Activated T-cell treated with anti-CD3 and anti-CD28 coated beads, Interleukin-2, amount 50 U/mL, for 24 hours (primary cell): ENCODE measurements around the gene AGAP1.

ENCODE experiments used
- DNase-seq: peaks from one replicate; pipeline ENCODE4 v3.0.0-alpha.2; 2020
- H3K27ac Mint-ChIP-seq: 2 replicates; pipeline ENCODE4 v1.8.0; 2020; ENCODE audit warnings: mild to moderate bottlenecking, mixed read lengths
- H3K27me3 Mint-ChIP-seq: 2 replicates; pipeline ENCODE4 v1.8.0; 2020; ENCODE audit warnings: mixed read lengths
- H3K36me3 Mint-ChIP-seq: 2 replicates; pipeline ENCODE4 v1.8.0; 2020; ENCODE audit warnings: low read depth, mixed read lengths
- H3K4me1 Mint-ChIP-seq: 2 replicates; pipeline ENCODE4 v1.8.0; 2020; ENCODE audit warnings: low read depth, mixed read lengths
- H3K4me3 Mint-ChIP-seq: 2 replicates; pipeline ENCODE4 v1.8.0; 2020; ENCODE audit warnings: mild to moderate bottlenecking, moderate library complexity, mixed read lengths
- H3K9me3 Mint-ChIP-seq: 2 replicates; pipeline ENCODE4 v1.8.0; 2020; ENCODE audit warnings: mixed read lengths

Gene AGAP1

DNA sequence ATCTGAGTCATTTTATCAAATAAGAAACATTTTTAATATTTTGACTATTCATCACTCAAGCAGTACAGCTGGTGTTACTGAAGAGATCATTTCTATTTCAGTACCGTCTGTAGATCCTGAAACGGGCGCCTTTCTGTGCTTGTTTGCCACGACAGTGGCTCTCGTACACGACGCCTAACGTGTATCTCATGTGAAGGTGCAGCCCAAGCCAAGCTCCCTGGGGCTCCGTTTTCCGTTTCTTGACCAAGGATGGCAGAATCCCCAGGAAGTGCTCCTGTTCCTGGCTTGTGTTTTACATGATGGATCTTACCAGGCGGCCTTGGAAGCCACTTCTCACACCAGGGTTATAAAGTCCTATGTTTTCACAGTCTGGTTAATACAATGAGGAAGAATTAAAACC, 353.7 kb downstream of the AGAP1 start:
- no peaks in the 10 kb centered on the region for H3K9me3 Mint-ChIP-seq
- no peaks in the 10 kb centered on the region for H3K36me3 Mint-ChIP-seq
- DNase-seq: no peak
- H3K4me1 Mint-ChIP-seq: no peaks in the 10 kb centered on the region
- H3K27me3 Mint-ChIP-seq: peaks cover 3% of the 10 kb centered on the region
- no peak overlapping the region for H3K27ac Mint-ChIP-seq
- no peak overlapping the region for H3K4me3 Mint-ChIP-seq

DNA sequence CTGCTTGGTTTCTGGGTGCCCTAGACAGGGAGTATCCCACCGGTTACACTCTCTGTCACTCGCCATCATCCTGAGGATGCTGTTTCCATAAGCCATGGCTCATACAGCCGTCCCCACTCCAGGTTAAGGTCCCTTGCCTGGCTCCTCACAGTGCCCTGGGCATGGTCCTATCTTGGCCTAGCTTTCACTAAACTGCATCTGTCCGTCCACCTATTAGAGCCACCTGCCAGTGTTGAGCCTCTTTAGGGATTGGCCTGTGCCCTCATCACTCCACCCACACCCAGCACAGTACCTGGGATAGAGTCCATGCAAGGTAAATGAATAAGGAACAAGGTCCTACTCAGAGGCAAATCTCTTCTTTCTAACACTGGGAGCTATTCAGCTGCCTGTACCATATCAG, 354.2 kb downstream of the AGAP1 start:
- Mint-ChIP-seq H3K4me1 (no peaks in the 10 kb centered on the region), H3K36me3 (no peaks in the 10 kb centered on the region), H3K4me3 (no peak overlapping the region), H3K27ac (no peak overlapping the region), H3K27me3 (peaks cover 3% of the 10 kb centered on the region), H3K9me3 (no peaks in the 10 kb centered on the region)
- DNase-seq: no peak

DNA sequence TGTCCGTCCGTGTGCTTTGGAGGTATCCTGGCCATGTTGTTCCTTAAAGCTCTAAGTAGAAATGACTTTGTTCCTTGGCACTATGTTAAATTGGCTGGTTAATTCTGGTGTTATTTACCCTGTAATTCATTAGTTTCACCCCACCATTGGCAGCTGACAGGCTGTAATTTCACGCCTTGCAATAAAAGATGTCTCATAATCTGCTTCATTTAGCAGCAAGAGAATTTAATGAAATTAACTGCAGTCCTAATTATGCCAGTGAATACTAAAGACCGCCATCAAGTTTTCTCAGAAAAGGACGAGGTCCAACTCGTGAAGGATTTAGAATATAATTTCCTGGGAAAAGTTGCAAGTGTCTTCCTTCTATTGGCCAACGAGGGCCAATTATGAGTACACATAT, 355.1 kb downstream of the AGAP1 start:
- no peaks in the 10 kb centered on the region for H3K36me3 Mint-ChIP-seq
- no peak for DNase-seq
- H3K4me1 Mint-ChIP-seq: no peaks in the 10 kb centered on the region
- H3K9me3 Mint-ChIP-seq: no peaks in the 10 kb centered on the region
- H3K27ac Mint-ChIP-seq: no peak overlapping the region
- H3K27me3 Mint-ChIP-seq: peaks cover 3% of the 10 kb centered on the region
- H3K4me3 Mint-ChIP-seq: no peak overlapping the region

DNA sequence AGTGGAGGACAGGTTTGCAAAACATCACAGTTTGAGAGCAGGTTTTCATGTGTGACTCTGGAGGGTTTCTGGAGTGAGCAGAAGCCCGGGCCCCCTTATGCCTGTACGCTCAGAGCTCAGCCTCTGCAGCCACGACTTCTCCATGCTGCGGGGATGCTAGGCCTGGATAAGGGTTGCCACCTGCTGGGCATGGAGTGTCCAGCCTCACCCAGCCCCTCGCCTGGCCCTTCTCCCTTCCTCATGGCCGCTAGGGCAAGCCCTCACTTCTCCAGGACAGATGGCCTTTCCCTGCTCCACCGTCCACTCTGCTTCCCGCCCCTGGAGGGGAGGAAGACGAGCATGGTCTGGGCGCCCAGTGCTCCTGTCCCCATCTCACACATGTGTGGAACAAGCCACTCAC, 355.6 kb downstream of the AGAP1 start:
- no peak overlapping the region for H3K27ac Mint-ChIP-seq
- H3K27me3 Mint-ChIP-seq: peaks cover 3% of the 10 kb centered on the region
- no peaks in the 10 kb centered on the region for H3K36me3 Mint-ChIP-seq
- no peak overlapping the region for H3K4me3 Mint-ChIP-seq
- H3K4me1 Mint-ChIP-seq: no peaks in the 10 kb centered on the region
- no peaks in the 10 kb centered on the region for H3K9me3 Mint-ChIP-seq
- no peak for DNase-seq

DNA sequence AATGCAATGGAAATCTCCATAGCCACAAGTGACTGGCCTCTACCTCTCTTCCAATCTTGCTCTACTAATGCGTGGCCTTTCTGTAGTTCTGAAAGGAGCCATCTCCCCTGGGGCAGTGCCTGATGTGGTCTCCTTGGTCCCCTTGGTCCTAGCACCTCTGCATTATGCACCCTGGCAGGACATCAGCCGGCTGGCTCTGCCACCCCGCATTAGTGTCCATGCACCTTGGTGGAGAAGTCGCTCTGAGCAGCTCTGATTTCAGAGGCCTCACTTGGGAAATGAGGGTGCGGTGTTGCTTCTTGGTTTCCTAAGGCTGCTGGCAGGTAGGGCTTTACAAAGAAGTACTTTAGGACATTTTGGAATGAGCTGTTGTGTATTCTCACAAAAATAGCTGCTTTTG, 356.4 kb downstream of the AGAP1 start:
- Mint-ChIP-seq H3K9me3 (no peaks in the 10 kb centered on the region), H3K36me3 (no peaks in the 10 kb centered on the region), H3K4me3 (no peak overlapping the region), H3K4me1 (no peaks in the 10 kb centered on the region), H3K27ac (no peak overlapping the region), H3K27me3 (peaks cover 3% of the 10 kb centered on the region)
- DNase-seq: no peak

DNA sequence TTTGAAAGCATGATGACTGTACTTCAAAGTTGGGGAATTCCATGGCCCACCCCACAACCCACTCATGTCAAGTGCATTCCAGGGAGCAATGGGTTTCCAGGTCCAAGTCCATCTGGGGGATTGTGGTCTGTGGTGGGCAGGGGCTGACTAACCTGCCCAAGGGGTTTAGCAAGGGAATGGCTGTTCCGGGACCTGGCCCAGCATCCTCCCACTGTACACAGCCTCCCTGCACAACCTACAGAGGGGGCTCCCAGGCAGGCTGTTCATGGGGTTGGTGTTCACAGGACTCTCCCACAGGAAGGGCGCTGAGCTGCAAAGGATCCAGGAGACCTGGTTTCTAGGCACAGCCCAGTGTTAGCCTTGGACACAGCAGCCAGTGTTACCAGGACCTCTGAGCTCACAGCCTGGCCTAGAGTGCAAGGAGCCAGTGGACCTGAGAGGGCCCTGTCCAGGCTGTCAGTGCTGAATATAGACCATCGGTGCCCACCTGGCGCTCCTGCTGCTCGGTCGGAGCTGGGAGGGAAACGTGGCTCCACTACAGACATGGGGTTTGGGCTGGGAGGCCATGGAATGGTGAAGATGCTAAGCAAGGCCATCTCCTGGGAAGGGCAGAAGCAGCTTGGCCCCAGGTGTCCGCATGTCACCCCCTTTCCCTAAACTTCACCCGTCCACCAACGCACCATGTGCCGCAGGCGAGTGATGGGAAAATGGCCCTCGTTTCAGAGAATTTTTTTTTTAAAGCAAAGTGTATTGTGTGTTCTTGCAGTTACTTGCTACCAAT, 357.1 kb downstream of the AGAP1 start:
- Mint-ChIP-seq H3K27ac (no peak overlapping the region), H3K4me1 (no peaks in the 10 kb centered on the region), H3K4me3 (no peak overlapping the region), H3K27me3 (peaks cover 3% of the 10 kb centered on the region), H3K36me3 (no peaks in the 10 kb centered on the region), H3K9me3 (no peaks in the 10 kb centered on the region)
- no peak for DNase-seq

DNA sequence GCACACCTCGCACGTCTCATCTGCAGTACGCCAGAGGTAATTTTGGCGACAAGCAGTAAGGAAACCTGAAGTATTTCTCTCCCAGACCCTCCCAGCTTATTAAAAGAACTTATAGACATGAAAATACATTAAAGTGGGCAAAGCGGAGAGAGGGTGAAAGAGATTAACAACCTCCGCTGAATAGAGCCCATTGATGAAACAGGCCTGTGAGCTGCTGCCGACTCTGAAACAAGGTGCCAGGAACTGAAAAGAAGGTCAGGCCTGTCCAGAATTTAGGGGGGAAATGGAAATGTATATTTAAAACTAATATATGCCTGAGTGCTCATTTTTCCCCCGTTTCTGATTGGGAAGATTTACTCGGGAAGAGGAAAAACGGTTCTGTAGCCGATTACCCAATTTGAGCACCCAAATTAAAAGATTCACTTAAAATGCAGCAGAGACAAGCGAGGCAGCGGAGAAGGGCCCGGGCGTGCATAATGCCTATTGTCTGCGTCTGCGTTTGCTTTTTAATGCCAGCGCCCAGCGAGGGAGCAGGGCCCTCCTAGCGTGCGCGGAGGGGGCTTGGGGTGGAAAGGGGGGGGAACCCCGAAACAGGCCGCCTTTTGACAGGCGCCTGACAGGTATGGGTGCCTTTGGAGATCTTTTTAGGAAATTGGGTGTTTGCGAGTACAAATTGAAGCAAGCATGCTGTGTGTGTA, 358.1 kb downstream of the AGAP1 start:
- Mint-ChIP-seq H3K4me1 (no peaks in the 10 kb centered on the region), H3K4me3 (no peak overlapping the region), H3K27me3 (peaks cover 3% of the 10 kb centered on the region), H3K27ac (no peak overlapping the region), H3K36me3 (no peaks in the 10 kb centered on the region), H3K9me3 (no peaks in the 10 kb centered on the region)
- DNase-seq: no peak

DNA sequence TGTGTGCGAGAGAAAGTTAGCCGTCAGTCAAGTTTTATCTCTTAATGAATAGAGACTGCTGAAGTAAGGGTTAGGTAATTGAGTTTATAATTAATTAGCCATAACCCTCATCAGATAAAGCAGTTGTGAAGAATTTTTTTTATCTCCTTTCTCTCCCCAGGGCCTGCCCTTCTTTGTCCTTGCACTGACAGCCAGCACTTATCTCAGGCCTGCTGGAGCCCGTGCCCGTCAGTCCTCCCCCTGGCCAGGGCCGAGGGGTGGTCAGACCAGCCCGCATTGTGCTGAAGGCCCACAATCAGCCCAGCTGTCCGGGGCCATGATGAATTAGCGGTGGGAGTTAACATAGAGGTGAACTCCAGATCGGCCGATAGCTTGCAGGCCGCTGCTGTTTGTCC, 358.7 kb downstream of the AGAP1 start:
- DNase-seq: no peak
- no peaks in the 10 kb centered on the region for H3K9me3 Mint-ChIP-seq
- no peak overlapping the region for H3K4me3 Mint-ChIP-seq
- H3K27me3 Mint-ChIP-seq: peaks cover 3% of the 10 kb centered on the region
- H3K36me3 Mint-ChIP-seq: no peaks in the 10 kb centered on the region
- H3K27ac Mint-ChIP-seq: no peak overlapping the region
- no peaks in the 10 kb centered on the region for H3K4me1 Mint-ChIP-seq

DNA sequence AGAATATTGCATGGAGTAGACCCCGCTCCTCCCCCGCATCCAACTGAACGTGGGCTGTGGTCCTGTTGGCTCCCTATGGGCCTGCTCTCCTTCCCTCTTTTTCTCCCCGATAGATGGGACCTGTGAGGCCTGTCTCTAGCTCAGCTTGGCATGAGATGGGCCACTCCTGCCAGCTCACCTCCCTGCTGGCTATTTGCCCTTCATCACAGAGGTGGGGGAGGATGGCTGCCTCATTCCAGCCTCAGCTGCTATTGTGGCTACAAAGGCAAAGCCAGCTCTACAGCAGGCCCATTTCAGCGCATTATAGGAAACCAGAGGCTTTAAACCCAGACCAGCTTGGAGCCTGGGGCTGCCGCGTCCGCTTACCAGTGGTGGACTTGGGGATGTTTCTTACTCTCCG, 360.4 kb downstream of the AGAP1 start:
- Mint-ChIP-seq H3K4me3 (no peak overlapping the region), H3K27ac (no peak overlapping the region), H3K9me3 (no peaks in the 10 kb centered on the region), H3K36me3 (no peaks in the 10 kb centered on the region), H3K4me1 (no peaks in the 10 kb centered on the region), H3K27me3 (peaks cover 3% of the 10 kb centered on the region)
- DNase-seq: no peak

DNA sequence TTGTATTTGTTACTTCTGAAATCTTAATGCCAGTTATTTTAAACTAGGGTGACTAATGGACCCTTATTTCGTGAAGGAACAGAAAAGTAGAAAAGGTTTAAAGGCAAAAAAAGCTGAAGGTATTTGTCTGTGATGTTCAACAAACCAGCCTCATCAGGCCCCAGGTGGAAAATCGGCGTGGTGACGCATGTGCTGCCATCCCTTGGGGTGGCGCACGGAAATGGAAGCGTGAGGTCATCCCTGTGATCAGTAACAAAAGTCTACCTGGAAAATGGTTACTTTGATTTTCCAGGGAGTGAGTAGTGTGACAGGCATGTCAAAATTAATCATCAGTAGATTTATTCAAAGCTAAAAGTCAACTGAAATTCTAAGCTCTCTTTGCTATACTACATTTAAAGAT, 361.2 kb downstream of the AGAP1 start:
- Mint-ChIP-seq H3K4me1 (no peaks in the 10 kb centered on the region), H3K36me3 (no peaks in the 10 kb centered on the region)

DNA sequence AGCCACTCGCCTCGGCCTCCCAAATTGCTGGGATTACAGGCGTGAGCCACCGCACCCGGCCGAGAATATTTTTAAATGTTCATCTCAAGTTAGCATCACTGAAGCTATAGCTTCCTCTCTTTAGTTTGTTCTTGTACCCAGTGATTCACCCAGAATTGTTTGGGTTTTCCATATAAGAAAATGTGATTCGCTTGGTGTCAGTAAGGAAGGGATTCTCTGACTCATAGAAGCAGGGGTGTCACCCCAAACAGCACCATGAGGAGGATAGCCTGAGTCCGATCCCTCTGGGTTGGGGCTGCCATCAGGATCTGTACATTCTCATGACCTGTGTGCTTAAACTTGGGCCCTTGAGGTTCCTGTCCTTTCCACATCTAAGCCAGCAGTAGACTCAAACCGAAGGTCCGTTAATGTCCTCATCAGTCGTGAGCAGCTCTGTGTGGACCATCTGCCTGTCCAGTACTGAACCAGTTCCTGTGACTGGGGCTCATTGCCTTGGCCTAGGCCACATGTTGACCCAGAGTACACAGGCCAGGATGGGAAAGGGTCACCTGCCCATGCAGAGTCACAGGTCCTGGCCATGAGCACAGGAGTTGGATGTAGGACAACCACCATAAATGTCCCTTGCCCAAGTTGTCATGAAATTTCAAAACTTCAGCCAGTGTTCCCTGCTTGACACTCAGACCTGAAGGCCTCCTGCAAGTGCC, 362.5 kb downstream of the AGAP1 start:
- Mint-ChIP-seq H3K36me3 (no peaks in the 10 kb centered on the region), H3K4me1 (no peaks in the 10 kb centered on the region), H3K4me3 (no peak overlapping the region), H3K27ac (no peak overlapping the region), H3K27me3 (no peaks in the 10 kb centered on the region), H3K9me3 (no peaks in the 10 kb centered on the region)
- no peak for DNase-seq

More for the DNA sequence above, 361.2 kb downstream of the AGAP1 start:
- Mint-ChIP-seq H3K4me3 (no peak overlapping the region), H3K27ac (no peak overlapping the region), H3K9me3 (no peaks in the 10 kb centered on the region), H3K27me3 (no peaks in the 10 kb centered on the region)
- no peak for DNase-seq

DNA sequence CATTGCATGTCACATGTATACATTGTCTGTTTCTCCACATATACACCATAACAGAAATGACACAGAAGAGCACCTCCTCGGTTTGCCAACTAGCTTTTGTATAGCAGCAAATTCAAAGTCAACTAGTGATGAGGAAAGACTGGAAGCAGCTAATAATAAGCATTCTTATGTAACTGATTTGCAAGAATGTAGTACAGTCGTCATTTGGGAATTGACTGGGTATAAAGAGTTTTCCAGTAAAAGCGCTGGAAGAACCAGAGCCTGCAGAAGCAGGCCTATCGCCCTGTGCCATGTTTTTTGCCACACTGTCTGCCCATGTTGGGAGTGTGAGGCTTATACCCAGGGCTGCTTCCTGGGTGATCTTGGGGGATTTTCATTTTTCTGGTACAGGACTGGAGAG, 363.8 kb downstream of the AGAP1 start:
- DNase-seq: no peak
- Mint-ChIP-seq H3K9me3 (no peaks in the 10 kb centered on the region), H3K4me3 (no peak overlapping the region), H3K27me3 (no peaks in the 10 kb centered on the region), H3K36me3 (no peaks in the 10 kb centered on the region), H3K4me1 (no peaks in the 10 kb centered on the region), H3K27ac (no peak overlapping the region)

DNA sequence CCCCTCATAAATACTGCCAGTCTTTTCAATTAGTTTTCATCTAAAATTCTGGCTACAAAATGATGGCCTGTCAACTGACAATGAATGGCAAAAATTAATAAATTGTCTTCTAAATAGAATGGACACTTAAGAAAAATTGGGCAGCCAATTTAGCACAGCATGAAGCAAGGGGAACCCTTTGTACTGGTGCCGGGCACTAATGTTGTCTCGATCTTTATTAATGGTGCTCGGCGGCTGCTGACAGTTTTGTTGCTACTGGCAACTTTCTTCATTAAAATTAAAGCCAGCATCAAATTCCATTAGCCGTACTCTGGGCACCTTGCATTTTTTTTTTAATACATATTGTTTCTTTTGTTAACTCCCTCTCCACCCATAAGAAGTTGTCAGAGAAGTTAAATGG, 365.0 kb downstream of the AGAP1 start:
- no peaks in the 10 kb centered on the region for H3K36me3 Mint-ChIP-seq
- no peak overlapping the region for H3K27ac Mint-ChIP-seq
- no peak overlapping the region for H3K4me3 Mint-ChIP-seq
- H3K27me3 Mint-ChIP-seq: peaks cover 8% of the 10 kb centered on the region
- no peaks in the 10 kb centered on the region for H3K4me1 Mint-ChIP-seq
- no peak for DNase-seq
- H3K9me3 Mint-ChIP-seq: no peaks in the 10 kb centered on the region

DNA sequence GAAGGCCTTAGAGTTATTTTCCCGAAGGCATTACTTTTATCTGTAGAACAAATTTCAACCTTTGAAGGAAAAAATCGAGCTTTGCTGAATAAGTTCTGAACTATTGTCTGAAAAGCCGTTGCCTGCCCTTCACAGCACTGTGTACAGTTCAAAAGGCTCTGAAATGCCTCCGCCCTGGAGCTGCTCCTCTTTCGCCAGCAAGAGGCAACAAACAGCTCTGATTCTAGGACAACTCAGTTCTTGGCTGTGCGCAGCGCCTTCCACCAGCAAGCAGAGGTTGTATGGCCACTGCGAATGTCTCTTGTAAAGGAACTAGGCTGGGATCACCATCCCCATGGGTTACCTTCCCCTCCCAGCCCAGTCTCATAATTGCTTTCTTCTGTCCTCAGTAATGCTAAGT, 365.8 kb downstream of the AGAP1 start:
- DNase-seq: no peak
- Mint-ChIP-seq H3K9me3 (no peaks in the 10 kb centered on the region), H3K4me1 (no peaks in the 10 kb centered on the region), H3K27ac (no peak overlapping the region), H3K27me3 (peaks cover 16% of the 10 kb centered on the region), H3K36me3 (no peaks in the 10 kb centered on the region), H3K4me3 (no peak overlapping the region)

DNA sequence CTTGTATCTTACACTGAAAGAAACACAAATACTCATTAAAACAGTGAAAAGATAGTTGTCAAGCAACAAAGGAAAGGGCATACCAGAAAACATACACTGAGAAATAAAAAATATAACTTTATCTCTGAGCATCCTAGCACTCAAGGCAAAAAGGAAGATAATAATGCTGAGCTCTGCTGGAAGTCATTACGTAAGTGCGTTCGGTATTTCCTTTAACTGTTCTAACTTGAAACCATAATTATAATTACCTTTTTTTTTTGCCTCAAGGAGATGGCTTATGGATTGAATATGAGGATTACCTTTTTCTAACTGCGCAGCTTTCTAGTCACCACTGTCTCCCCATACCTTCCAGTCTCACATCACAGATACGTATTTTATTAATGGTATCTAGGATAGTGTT, 366.3 kb downstream of the AGAP1 start:
- DNase-seq: no peak
- Mint-ChIP-seq H3K4me1 (no peaks in the 10 kb centered on the region), H3K27me3 (peaks cover 21% of the 10 kb centered on the region), H3K4me3 (no peak overlapping the region), H3K36me3 (no peaks in the 10 kb centered on the region), H3K27ac (no peak overlapping the region), H3K9me3 (no peaks in the 10 kb centered on the region)
